ENCODE data around the gene AQP5. TPM values are rescaled to one million over a fixed set of nuclear protein-coding genes. Genes with fewer than 3 reads are reported as not detected.

AQP5 gene
- polyA plus RNA-seq, 3 donors = not detected

GRCh38 chr12:49968471-49968870 is 6.8 kb downstream of the AQP5 start:
- Mint-ChIP-seq H3K4me1 (peaks cover 12% of the 10 kb centered on the region), H3K4me3 (peak overlapping the region in 1 of 2 donors; percentile 83), H3K36me3 (no peaks in the 10 kb centered on the region), H3K27me3 (ENCODE audit: low read depth in 3 of 3) (peaks cover 37 to 47% (median 39%) of the 10 kb centered on the region in 3 donors), H3K27ac (no peak overlapping the region), H3K9me3 (peaks cover 0 to 2% (median 0%) of the 10 kb centered on the region in 7 donors)
- Histone ChIP-seq H3K36me3 (replicated peaks in 1 of 2; ENCODE audit: control insufficient read depth in 1 of 2, insufficient read depth in 2 of 2, low read length in 2 of 2) (no peaks in the 10 kb centered on the region), H3K27ac (ENCODE audit: low read depth in 1 of 2, low read length in 2 of 2) (no peak overlapping the region), H3K27me3 (ENCODE audit: control insufficient read depth in 2 of 2, insufficient read depth in 2 of 2, low read length in 2 of 2) (peaks cover 4 to 60% of the 10 kb centered on the region in 2 donors), H3K9ac (ENCODE audit: insufficient read depth, low read length, poor library complexity, severe bottlenecking) (no peak overlapping the region), H2AFZ (ENCODE audit: insufficient read depth, low read depth, low read length, poor library complexity, severe bottlenecking) (no peak overlapping the region), H3K9me3 (replicated peaks in 1 of 2; ENCODE audit: control insufficient read depth in 1 of 2, insufficient read depth in 1 of 2, low read length in 2 of 2) (no peaks in the 10 kb centered on the region), H3K4me2 (replicated peaks; ENCODE audit: extremely low read depth, low read length, poor library complexity, severe bottlenecking) (no peak overlapping the region), H3K4me3 (replicated peaks in 1 of 3; ENCODE audit: low read depth in 2 of 3, low read length in 3 of 3) (no peak overlapping the region), H3K4me1 (ENCODE audit: control insufficient read depth in 1 of 2, insufficient read depth in 2 of 2, low read length in 2 of 2) (peaks cover 19 to 26% of the 10 kb centered on the region in 2 donors), H3K79me2 (ENCODE audit: insufficient read depth, low read length) (no peaks in the 10 kb centered on the region), H4K20me1 (ENCODE audit: insufficient read depth, low read length) (no peaks in the 10 kb centered on the region)
- 90% methylated on average over 5 of the region's 6 CpGs for WGBS (ENCODE audit: insufficient coverage)
- no peak for DNase-seq
- no peak for TF ChIP-seq CTCF (IDR thresholded peaks at IDR 0.05)
- intact Hi-C loops (cut with micrococcal nuclease) = loop anchor here (5.0 to 10.0 kb wide), 2 partner anchors 89 to 206 kb away; partner anchors contain the start of gene ASIC1 (in 1 of the 2)

GRCh38 chr12:49969027-49969426 is 7.4 kb downstream of the AQP5 start:
- Mint-ChIP-seq H3K4me3 (no peak overlapping the region), H3K27me3 (ENCODE audit: low read depth in 3 of 3) (peaks cover 33 to 43% (median 34%) of the 10 kb centered on the region in 3 donors), H3K9me3 (peaks cover 0 to 2% (median 0%) of the 10 kb centered on the region in 7 donors), H3K4me1 (peaks cover 16% of the 10 kb centered on the region), H3K27ac (no peak overlapping the region), H3K36me3 (no peaks in the 10 kb centered on the region)
- H3K79me2 ChIP-seq (ENCODE audit: insufficient read depth, low read length) = no peaks in the 10 kb centered on the region
- WGBS (ENCODE audit: insufficient coverage) = 59% methylated on average over 3 of the region's 5 CpGs
- no peak overlapping the region for H3K9ac ChIP-seq (ENCODE audit: insufficient read depth, low read length, poor library complexity, severe bottlenecking)
- H3K4me2 ChIP-seq (replicated peaks; ENCODE audit: extremely low read depth, low read length, poor library complexity, severe bottlenecking) = no peak overlapping the region
- no peak overlapping the region for H2AFZ ChIP-seq (ENCODE audit: insufficient read depth, low read depth, low read length, poor library complexity, severe bottlenecking)
- H3K27ac ChIP-seq (ENCODE audit: low read depth in 1 of 2, low read length in 2 of 2) = no peak overlapping the region
- H3K9me3 ChIP-seq (replicated peaks in 1 of 2; ENCODE audit: control insufficient read depth in 1 of 2, insufficient read depth in 1 of 2, low read length in 2 of 2) = no peaks in the 10 kb centered on the region
- H3K4me1 ChIP-seq (ENCODE audit: control insufficient read depth in 1 of 2, insufficient read depth in 2 of 2, low read length in 2 of 2) = peaks cover 19 to 28% of the 10 kb centered on the region in 2 donors
- H3K27me3 ChIP-seq (ENCODE audit: control insufficient read depth in 2 of 2, insufficient read depth in 2 of 2, low read length in 2 of 2) = peaks cover 0 to 54% of the 10 kb centered on the region in 2 donors
- TF ChIP-seq CTCF (IDR thresholded peaks at IDR 0.05) = no peak
- H3K4me3 ChIP-seq (replicated peaks in 1 of 3; ENCODE audit: low read depth in 2 of 3, low read length in 3 of 3) = no peak overlapping the region
- no peak for DNase-seq
- H3K36me3 ChIP-seq (replicated peaks in 1 of 2; ENCODE audit: control insufficient read depth in 1 of 2, insufficient read depth in 2 of 2, low read length in 2 of 2) = no peaks in the 10 kb centered on the region
- intact Hi-C loops (cut with micrococcal nuclease) = loop anchor here (5.0 to 10.0 kb wide), 2 partner anchors 88 to 206 kb away; partner anchors contain the start of gene ASIC1 (in 1 of the 2)
- H4K20me1 ChIP-seq (ENCODE audit: insufficient read depth, low read length) = no peaks in the 10 kb centered on the region

All from CD14-positive monocyte (primary cell).